Measurements from ENCODE around the gene HEATR5A. TPM values are rescaled to one million over a fixed set of nuclear protein-coding genes. Genes with fewer than 3 reads are reported as not detected.

The HEATR5A gene
- total and polyA plus RNA-seq, 10 of the 15 experiments (the other 5 are each of a cell fraction or from before 2014, with no cell fraction given), result 5.1 to 37.1 (median 13.8) TPM

DNA sequence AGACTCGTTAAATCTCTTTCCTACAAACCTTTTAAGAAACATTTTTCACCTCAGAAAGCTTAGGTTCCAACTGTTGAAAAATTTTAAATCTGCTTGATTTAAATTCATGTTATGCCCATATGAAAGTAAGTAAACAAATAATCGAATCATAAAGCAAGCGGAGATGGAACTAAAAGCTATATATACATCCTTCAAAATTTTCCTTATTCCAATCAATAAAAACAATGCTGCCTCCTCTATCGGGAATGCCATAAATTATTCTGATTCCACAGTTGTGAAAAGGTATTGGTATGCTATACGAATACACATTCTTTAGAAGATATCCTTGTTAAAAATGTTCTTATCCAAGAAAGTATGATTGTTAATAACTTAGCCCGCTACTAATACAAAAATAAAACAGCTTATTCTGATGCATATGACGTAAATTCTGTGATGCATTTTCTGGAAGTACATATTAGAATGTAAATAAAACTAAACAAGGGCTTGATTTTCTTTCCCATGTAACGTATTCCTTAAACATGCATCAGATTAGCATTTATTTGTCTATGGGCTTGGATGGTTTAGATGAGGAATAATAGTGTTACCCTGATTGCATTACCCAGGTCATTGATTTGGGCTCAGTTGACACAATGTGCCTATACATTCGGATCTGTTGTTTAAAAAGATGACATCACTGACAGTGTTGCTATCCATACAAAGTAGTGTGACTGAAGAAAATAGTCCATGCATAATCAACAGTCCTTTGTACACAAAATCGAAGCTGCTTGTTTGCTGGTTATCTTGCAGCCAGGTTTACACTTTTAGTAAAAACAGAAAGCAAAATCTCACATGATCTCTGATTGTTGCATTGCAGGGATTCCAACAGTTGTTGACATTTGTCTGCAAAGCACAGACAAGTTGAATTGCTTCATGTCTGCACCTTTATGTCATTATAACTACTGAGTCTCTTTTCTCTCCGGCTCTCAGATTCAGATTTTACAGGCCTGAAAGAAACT, 37.6 kb upstream of the HEATR5A start:
- no peaks in the 10 kb centered on the region; the same call in 1 of the 2 replicates for H3K4me1 ChIP-seq (ENCODE audit: control insufficient read depth, insufficient read depth, low read length)
- H3K4me2 ChIP-seq (ENCODE audit: control insufficient read depth, insufficient read depth), result peak overlapping the region; percentile 56
- TF ChIP-seq, protein P1, sequence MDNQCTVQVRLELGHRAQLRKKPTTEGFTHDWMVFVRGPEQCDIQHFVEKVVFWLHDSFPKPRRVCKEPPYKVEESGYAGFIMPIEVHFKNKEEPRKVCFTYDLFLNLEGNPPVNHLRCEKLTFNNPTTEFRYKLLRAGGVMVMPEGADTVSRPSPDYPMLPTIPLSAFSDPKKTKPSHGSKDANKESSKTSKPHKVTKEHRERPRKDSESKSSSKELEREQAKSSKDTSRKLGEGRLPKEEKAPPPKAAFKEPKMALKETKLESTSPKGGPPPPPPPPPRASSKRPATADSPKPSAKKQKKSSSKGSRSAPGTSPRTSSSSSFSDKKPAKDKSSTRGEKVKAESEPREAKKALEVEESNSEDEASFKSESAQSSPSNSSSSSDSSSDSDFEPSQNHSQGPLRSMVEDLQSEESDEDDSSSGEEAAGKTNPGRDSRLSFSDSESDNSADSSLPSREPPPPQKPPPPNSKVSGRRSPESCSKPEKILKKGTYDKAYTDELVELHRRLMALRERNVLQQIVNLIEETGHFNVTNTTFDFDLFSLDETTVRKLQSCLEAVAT (IDR thresholded peaks at IDR 0.05), result peak; percentile 65
- TF ChIP-seq TCF7 (IDR thresholded peaks at IDR 0.05; ENCODE audit: borderline replicate concordance) (0 out of 2 replicates have a peak, but pooled peaks have one; percentile 26), CEBPB (IDR thresholded peaks at IDR 0.05; ENCODE audit: borderline replicate concordance in 1 of 2, low read depth in 2 of 2, low read length in 2 of 2) (no peak)
- ATAC-seq (no peak), FAIRE-seq (no peak), DNase-seq (ENCODE audit: low read depth, low spot score) (no peak)
- H3K9me3 ChIP-seq (replicated peaks; ENCODE audit: control insufficient read depth, insufficient read depth, low read length), result no peaks in the 10 kb centered on the region
- 51% methylated on average over 11 of the region's 11 CpGs for WGBS (ENCODE audit: insufficient coverage, insufficient replicate concordance, low lambda C conversion rate, missing lambda C conversion rate)
- peak overlapping the region; percentile 76 for H3K27ac ChIP-seq (ENCODE audit: control insufficient read depth, insufficient read depth)
- in situ Hi-C loops (cut with MboI) (no loop called here), intact Hi-C loops (cut with micrococcal nuclease; ENCODE audit: unreplicated experiment) (loop anchor here (5.0 to 10.0 kb wide), 2 partner anchors 36 to 617 kb away; partner anchors contain the start of genes ARHGAP5 and HEATR5A)
- CTCF ChIA-PET, result interaction anchor here (0.6 to 2.3 kb wide), 9 partner anchors 8 to 797 kb away, joined by 3 to 9 read pairs (median 4); partner anchors contain the start of gene HEATR5A
- peak overlapping the region; percentile 57; the same call in 1 of the 2 replicates for H3K4me3 ChIP-seq
- RAD21 ChIA-PET (ENCODE audit: unreplicated experiment), result interaction anchor here (1.0 to 2.7 kb wide), 6 partner anchors 8 to 796 kb away, joined by 4 to 9 read pairs (median 6); partner anchors contain the start of gene HEATR5A
- H3K27me3 ChIP-seq (replicated peaks in 1 of 2; ENCODE audit: control insufficient read depth in 2 of 2, insufficient read depth in 2 of 2, low read length in 1 of 2), result no peaks in the 10 kb centered on the region
- H3K36me3 ChIP-seq (ENCODE audit: control insufficient read depth in 2 of 2, insufficient read depth in 2 of 2, low read length in 1 of 2), result no peaks in the 10 kb centered on the region
- 0 out of 2 replicates have a peak overlapping the region, but pooled peaks have one; percentile 10 for H3K9ac ChIP-seq (ENCODE audit: control insufficient read depth, insufficient read depth, low read length)
- BruUV-seq (replicated peaks), result no TSS peak
- peak overlapping the region; percentile 74 for H2AFZ ChIP-seq (ENCODE audit: control insufficient read depth, low read depth, low read length)
- H4K20me1 ChIP-seq (ENCODE audit: control insufficient read depth, insufficient read depth), result no peaks in the 10 kb centered on the region
- SMC1A ChIA-PET (ENCODE audit: uncharacterized antibody, unreplicated experiment), result interaction anchor here (0.7 to 1.6 kb wide), 13 partner anchors 10 to 793 kb away, joined by 3 to 8 read pairs (median 3); partner anchors contain the start of gene HEATR5A
- POLR2A ChIA-PET, result interaction anchor here (0.6 to 1.5 kb wide), 2 partner anchors 38 to 95 kb away, joined by 4 to 6 read pairs; partner anchors contain the start of gene HEATR5A
- peaks cover 8% of the 10 kb centered on the region for H3K79me2 ChIP-seq (ENCODE audit: control insufficient read depth, insufficient read depth, low read length)
